K562 treated with DMSO at 1 percent for 4 hours (cell line): ENCODE measurements around the gene FKBP10. TPM values are rescaled to one million over a fixed set of nuclear protein-coding genes. Genes with fewer than 3 reads are reported as not detected.

Experiments
- total RNA-seq: library from RNA; unstranded; fragments of 300-600 nt; gene quantifications from 2 replicates; pipeline ENCODE4 v1.2.3, GENCODE V29; 2022; ENCODE audit not compliant: insufficient read depth

The FKBP10 gene
- total RNA-seq = 3.2 and 4.0 TPM in 2 replicates

DNA sequence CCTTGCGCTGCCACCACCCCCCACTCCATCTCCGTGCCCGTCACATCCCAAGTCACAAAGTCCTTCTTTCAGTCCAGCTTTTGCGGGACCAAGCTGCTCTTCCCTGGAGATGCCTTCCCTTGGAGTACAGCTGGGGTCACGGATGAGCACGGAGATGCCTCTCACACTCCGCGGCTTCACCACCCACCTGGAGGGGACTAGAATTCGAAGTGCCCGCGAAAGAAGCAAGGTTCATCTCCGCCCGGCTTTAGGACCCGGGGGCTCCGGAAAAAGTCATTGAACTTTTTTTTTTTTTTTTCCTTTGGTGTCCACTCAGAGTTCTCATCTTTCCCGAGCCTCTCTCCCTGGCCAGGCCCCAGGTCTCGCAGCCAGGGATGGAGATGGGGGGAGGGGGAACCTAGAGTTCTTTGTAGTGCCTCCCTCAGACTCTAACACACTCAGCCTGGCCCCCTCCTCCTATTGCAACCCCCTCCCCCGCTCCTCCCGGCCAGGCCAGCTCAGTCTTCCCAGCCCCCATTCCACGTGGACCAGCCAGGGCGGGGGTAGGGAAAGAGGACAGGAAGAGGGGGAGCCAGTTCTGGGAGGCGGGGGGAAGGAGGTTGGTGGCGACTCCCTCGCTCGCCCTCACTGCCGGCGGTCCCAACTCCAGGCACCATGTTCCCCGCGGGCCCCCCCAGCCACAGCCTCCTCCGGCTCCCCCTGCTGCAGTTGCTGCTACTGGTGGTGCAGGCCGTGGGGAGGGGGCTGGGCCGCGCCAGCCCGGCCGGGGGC, at the start of gene FKBP10:
Gene FKBP10 (plus strand): TSS at position 624 of the 771 bp plus-strand sequence. CDS start 31 bp downstream, at position 655.

DNA sequence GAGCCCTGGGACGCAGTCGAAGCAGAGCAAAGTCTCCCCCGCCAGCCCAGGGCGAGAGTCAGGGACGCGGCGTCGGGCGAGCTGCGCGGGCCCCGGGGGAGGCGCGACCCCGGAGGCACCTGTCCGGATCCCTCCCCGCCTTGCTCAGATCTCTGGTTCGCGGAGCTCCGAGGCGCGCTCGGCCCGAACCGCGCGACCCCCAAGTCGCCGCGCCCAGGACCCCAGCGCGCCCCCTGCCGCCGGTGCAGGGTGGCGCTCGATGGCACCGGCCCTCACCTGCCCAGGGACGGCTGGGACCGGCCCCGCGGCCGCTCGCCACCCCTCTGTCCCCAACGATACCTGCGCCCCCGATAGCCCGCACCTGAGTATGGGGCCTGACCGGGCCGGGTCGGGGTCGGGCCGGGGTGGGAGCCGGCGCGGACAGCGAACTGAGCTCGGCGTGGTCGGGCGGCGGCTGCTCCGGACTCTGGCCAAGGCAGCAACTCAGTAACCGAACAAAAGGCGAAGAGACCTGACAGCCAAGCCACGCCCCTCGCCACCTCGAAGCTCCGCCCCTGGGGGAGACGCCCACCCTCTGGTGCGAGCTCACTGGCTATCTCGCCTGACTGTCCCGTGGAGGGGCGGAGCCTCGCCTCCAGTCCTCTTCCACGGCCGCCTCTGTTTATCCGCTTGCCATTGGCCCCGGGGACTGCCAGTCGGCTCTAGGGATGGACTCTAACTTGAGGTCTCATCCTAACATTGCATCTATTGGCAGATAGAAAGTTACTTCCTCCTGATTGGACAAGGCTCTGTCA, 26.4 kb upstream of the FKBP10 start, which contains the start of gene JUP:
Gene JUP (minus strand): TSS at position 485 of the 794 bp plus-strand sequence. CDS start 14,857 bp downstream, outside the sequence.

DNA sequence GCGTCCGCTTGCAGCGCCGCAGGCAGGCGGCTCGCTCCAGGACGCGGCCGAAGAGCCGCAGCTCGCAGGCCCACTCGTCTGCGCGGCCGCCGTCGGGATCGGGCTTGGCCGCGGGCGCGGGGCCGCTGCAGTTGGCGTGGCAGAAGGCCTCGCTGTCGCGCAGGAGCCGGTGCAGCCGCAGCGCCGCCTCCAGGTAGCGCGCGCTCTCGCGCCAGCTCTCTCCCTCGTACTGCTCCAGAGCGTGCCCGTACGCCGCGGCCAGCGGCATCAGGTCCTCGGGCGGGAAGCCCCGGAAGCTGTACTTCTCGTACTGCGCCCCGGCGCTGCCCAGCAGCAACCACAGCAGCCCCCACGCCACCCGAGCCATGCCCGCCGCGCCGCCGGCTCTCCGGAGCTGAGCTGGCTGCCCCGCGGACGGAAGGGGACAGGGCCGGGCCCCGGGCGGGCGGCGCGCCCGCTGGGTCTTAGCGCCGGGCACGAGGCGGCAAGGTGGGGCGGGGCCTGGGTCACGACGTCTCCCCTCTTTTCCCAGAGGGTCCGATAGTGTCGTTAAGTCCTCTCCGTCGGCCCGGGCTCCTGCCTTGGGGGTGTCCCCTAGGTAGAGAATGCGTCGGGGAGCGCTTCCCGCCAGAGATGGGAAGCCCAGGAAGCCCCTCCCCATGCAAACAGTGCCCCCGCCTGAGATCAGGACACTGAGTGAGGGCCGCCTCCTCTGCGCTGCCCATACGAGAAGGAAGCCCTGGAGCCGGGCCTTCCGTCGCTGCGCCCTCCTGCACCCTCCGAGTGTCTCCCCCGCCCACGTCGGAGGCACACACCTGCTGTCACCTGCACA, 1.0 kb upstream of the FKBP10 start, which contains the start of gene P3H4:
Gene P3H4 (minus strand): TSS at position 401 of the 832 bp plus-strand sequence. CDS start 34 bp downstream, at position 367.

GRCh38 chr17:41835800-41836549, 23.2 kb downstream of the FKBP10 start, which contains the start of gene NT5C3B:
Gene NT5C3B, minus strand, starts transcription at chr17:41836232. Its CDS starts 39 bp downstream, at chr17:41836193.

GRCh38 chr17:41837761-41838538, 25.1 kb downstream of the FKBP10 start, which contains the start of gene KLHL10:
Gene KLHL10, plus strand, starts transcription at chr17:41837825. Its CDS starts 108 bp downstream, at chr17:41837933.

DNA sequence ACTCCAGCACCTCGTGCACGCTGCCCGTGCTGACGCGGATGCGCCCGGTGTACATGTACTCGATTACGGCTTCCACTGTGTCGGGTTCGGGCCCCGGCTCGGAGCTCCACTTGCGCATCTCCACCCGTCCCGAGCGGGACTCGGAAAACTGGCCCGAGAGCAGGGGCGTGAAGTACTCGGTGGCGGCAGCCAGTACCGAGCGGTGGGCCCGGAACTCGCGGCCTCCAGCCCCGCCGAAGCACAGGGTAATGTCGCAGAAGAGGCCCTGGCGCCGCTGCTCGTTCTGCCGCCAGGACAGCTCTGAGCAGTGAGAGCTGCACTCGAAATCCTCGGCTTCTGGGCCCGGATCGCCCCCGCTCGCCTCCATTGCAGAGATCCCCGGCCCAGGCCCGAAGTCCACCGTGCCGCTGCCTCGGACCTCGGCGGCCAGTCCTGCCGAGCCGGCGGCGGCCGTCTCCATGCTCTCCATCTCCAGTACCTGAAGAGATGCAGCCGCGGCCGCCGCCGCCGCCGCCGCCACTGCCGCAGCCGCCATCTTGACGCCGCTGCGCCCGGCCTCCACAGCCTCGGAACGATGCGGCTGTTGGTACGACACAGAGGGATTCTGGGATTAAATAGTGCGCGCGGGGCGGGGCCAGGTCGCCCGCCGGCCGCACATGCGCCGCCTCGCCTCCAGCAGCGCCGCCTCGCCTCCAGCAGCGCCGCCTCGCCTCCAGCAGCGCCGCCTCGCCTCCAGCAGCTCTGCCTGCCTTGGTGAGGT, 52.2 kb downstream of the FKBP10 start, which contains the start of gene KLHL11:
Gene KLHL11 (minus strand): TSS at position 588 of the 760 bp plus-strand sequence. CDS start 53 bp downstream, at position 535.

Other genes starting within 250 kb of the FKBP10 start
- not detected in 2 replicates for gene KRT9, start 240.9 kb upstream of the FKBP10 start, total RNA-seq
- gene KRT14, start 226.1 kb upstream of the FKBP10 start, total RNA-seq = not detected in 2 replicates
- not detected in 2 replicates for gene KRT16, start 200.2 kb upstream of the FKBP10 start, total RNA-seq
- gene KRT17, start 188.4 kb upstream of the FKBP10 start, total RNA-seq = not detected in 2 replicates
- 1,253 and 1,263 TPM in 2 replicates for gene EIF1, start 124.1 kb upstream of the FKBP10 start, total RNA-seq
- gene GAST, start 100.7 kb upstream of the FKBP10 start, total RNA-seq = not detected in 2 replicates
- not detected in 2 replicates for gene HAP1, start 78.4 kb upstream of the FKBP10 start, total RNA-seq
- 223 and 303 TPM in 2 replicates for gene JUP, start 26.3 kb upstream of the FKBP10 start, total RNA-seq
- gene P3H4, start 1.1 kb upstream of the FKBP10 start, total RNA-seq = 2.5 and 3.0 TPM in 2 replicates
- 94.8 and 98.5 TPM in 2 replicates for gene NT5C3B, start 23.2 kb downstream of the FKBP10 start, total RNA-seq
- gene KLHL10, start 24.8 kb downstream of the FKBP10 start, total RNA-seq = not detected in 2 replicates
- gene KLHL11, start 52.4 kb downstream of the FKBP10 start, total RNA-seq = 4.6 and 7.3 TPM in 2 replicates
- 103 and 105 TPM in 2 replicates for gene ACLY, start 105.9 kb downstream of the FKBP10 start, total RNA-seq
- 1.1 and 2.1 TPM in 2 replicates for gene ODAD4, start 117.6 kb downstream of the FKBP10 start, total RNA-seq
- 29.4 and 34.0 TPM in 2 replicates for gene CNP, start 153.8 kb downstream of the FKBP10 start, total RNA-seq
- gene DNAJC7, start 204.4 kb downstream of the FKBP10 start, total RNA-seq = 98.6 and 99.6 TPM in 2 replicates
- 91.8 and 106 TPM in 2 replicates for gene NKIRAS2, start 207.1 kb downstream of the FKBP10 start, total RNA-seq
- 1.1 and 1.4 TPM in 2 replicates for gene C17orf113, start 237.6 kb downstream of the FKBP10 start, total RNA-seq